ENCODE results near the gene ASCL5.

DNA sequence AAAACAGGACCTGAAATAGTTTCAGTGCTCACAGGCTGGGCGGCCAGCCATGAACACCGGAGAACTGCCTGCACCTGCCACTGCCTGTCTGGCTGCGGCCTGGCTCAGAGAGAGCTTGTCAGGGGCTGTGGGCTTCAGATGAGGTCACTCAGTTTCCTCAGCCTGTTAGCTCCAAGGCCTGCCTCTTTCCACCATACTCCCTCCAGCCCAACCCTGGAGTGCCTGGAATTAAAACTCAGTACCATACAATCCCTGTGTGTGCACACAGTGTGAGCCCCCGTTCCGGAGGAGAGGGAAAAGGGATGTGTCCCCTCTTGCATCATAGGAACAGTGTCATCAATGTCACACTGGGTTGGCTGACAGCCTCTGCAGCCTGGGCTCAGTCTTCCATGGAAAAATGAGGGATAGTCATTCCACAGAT is 30.9 kb downstream of the ASCL5 start:
- no peak for TF ChIP-seq SMARCE1 (IDR thresholded peaks at IDR 0.05)
- no peak for TF ChIP-seq RFX5 (IDR thresholded peaks at IDR 0.05; ENCODE audit: low read depth, low read length)
- TF ChIP-seq, protein P1, sequence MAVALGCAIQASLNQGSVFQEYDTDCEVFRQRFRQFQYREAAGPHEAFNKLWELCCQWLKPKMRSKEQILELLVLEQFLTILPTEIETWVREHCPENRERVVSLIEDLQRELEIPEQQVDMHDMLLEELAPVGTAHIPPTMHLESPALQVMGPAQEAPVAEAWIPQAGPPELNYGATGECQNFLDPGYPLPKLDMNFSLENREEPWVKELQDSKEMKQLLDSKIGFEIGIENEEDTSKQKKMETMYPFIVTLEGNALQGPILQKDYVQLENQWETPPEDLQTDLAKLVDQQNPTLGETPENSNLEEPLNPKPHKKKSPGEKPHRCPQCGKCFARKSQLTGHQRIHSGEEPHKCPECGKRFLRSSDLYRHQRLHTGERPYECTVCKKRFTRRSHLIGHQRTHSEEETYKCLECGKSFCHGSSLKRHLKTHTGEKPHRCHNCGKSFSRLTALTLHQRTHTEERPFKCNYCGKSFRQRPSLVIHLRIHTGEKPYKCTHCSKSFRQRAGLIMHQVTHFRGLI (CRISPR knock-in tag; IDR thresholded peaks at IDR 0.05), result no peak
- no peak for TF ChIP-seq HMG20A (CRISPR knock-in tag; conservative IDR thresholded peaks at IDR 0.05)
- TF ChIP-seq ZNF174 (CRISPR knock-in tag; IDR thresholded peaks at IDR 0.05), result no peak
- no peak for TF ChIP-seq ETV1 (tag; conservative IDR thresholded peaks at IDR 0.05; ENCODE audit: low read depth)
- TF ChIP-seq, protein P2, sequence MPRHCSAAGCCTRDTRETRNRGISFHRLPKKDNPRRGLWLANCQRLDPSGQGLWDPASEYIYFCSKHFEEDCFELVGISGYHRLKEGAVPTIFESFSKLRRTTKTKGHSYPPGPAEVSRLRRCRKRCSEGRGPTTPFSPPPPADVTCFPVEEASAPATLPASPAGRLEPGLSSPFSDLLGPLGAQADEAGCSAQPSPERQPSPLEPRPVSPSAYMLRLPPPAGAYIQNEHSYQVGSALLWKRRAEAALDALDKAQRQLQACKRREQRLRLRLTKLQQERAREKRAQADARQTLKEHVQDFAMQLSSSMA (CRISPR knock-in tag; IDR thresholded peaks at IDR 0.05), result no peak

Data from K562 (cell line).